ENCODE measurements around the gene CTNNBIP1. TPM values are rescaled to one million over a fixed set of nuclear protein-coding genes. Genes with fewer than 3 reads are reported as not detected.

CTNNBIP1 gene, protein sequence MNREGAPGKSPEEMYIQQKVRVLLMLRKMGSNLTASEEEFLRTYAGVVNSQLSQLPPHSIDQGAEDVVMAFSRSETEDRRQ
- 30.3 and 31.4 TPM in 2 replicates for total RNA-seq

DNA sequence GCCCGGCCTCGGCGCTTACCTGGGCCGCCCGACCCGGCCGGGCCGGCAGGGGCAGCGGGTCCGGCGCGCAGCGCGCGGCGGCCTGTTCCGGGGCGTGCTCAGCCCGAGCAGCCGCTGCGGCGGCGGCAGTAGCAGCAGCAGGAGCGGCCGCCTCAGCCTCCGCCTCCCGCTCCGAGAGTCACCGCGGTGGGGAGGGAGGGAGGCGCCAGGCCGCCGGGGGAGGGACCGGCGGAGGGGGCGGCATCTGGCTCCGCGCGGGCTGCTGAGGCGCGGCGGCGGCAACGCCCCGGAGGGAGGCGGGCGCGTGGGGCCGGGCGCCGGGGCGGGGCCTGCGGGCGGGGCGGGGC is at the start of gene CTNNBIP1:
TSS of gene CTNNBIP1 (minus strand) at position 194 of the 347 bp plus-strand sequence. CDS start 38,205 bp downstream, outside the sequence.

GRCh38 chr1:9942939-9943788 is 33.1 kb upstream of the CTNNBIP1 start, which contains the start of the genes LZIC and NMNAT1:
LZIC (minus strand) TSS chr1:9943391; CDS start chr1:9936619, 6,772 bp downstream.
NMNAT1 (plus strand) TSS chr1:9943475; CDS start chr1:9972074, 28,599 bp downstream.

GRCh38 chr1:9823943-9824701 is 85.9 kb downstream of the CTNNBIP1 start, which contains the start of gene CLSTN1:
CLSTN1 (minus strand) TSS chr1:9823965; CDS start chr1:9823733, 232 bp downstream.

Other genes with a start within 250 kb of the CTNNBIP1 start
- gene CLSTN1, start 86.3 kb downstream of the CTNNBIP1 start, total RNA-seq, result 65.7 and 66.3 TPM in 2 replicates
- gene LZIC, start 33.1 kb upstream of the CTNNBIP1 start, total RNA-seq, result 24.2 and 26.0 TPM in 2 replicates
- 4.5 and 4.8 TPM in 2 replicates for gene NMNAT1, start 33.2 kb upstream of the CTNNBIP1 start, total RNA-seq
- 0.39 TPM in 1 of 2 replicates, not detected in the other for gene RBP7, start 87.0 kb upstream of the CTNNBIP1 start, total RNA-seq
- gene UBE4B, start 122.7 kb upstream of the CTNNBIP1 start, total RNA-seq, result 26.5 and 38.0 TPM in 2 replicates